Glutamatergic neuron (in vitro differentiated cells): Measurements from ENCODE around the gene RASEF. TPM values are rescaled to one million over a fixed set of nuclear protein-coding genes. Genes with fewer than 3 reads are reported as not detected.
"Not testable (repeated sequence)": the region's sequence is repeated elsewhere in the genome, so short reads cannot be mapped to it uniquely, and the experiment has no call there.

Source experiments
- DNase-seq: peaks from one replicate; pipeline ENCODE4 v3.0.0; 2022
- H3K27ac Mint-ChIP-seq: one replicate; pipeline ENCODE4 v1.8.0; 2020; ENCODE audit warnings: mild to moderate bottlenecking, mixed read lengths, inconsistent platforms; ENCODE audit not compliant: unreplicated experiment
- H3K27me3 Mint-ChIP-seq: one replicate; pipeline ENCODE4 v1.8.0; 2020; ENCODE audit warnings: mild to moderate bottlenecking, moderate library complexity, mixed read lengths, inconsistent platforms; ENCODE audit not compliant: unreplicated experiment
- H3K36me3 Mint-ChIP-seq: one replicate; pipeline ENCODE4 v1.8.0; 2020; ENCODE audit warnings: mild to moderate bottlenecking, mixed read lengths, inconsistent platforms; ENCODE audit not compliant: unreplicated experiment
- H3K4me1 Mint-ChIP-seq: one replicate; pipeline ENCODE4 v1.8.0; 2020; ENCODE audit warnings: mild to moderate bottlenecking, low read depth, mixed read lengths, inconsistent platforms; ENCODE audit not compliant: unreplicated experiment
- H3K4me3 Mint-ChIP-seq: one replicate; pipeline ENCODE4 v1.8.0; 2020; ENCODE audit warnings: mild to moderate bottlenecking, mixed read lengths, inconsistent platforms; ENCODE audit not compliant: unreplicated experiment
- H3K9me3 Mint-ChIP-seq: one replicate; pipeline ENCODE4 v1.8.0; 2020; ENCODE audit warnings: mild to moderate bottlenecking, moderate library complexity, mixed read lengths, inconsistent platforms; ENCODE audit not compliant: unreplicated experiment
- CTCF ChIP-seq: fragments of 200-600 bp; sonication (generic); IDR thresholded peaks from one replicate; pipeline ENCODE4 v1.5.0; 2021; ENCODE audit not compliant: partially characterized antibody, unreplicated experiment
- total RNA-seq: library from RNA; stranded (reverse); fragmentation: NEBNext Ultra II Directional; extraction: Animal tissue kit (Norgen Biotek cat#: 25700); gene quantifications from one replicate; pipeline ENCODE4 v1.2.1, GENCODE V29; 2021; ENCODE audit not compliant: unreplicated experiment

The RASEF gene
- total RNA-seq, 1 donor from 2014 or later: 0.25 TPM

DNA sequence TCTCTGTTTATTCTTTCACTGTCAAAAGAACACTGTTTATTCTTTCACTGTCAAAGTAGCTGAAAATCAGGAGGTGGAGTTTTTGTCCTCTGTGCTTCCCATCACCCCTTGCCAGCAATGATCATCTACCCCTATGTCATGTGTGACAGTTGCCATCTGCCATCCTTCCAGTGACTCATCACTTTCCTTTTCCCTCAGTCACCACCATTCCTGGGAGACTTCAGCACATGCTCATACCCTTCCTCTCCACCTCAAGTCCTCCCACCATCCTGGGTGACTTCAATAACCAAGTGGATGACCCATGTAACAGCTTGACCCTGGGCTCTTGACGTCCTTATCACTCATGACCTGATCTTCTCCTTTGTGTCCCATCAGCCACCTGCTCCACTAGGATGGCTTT, 43.3 kb upstream of the RASEF start:
- TF ChIP-seq CTCF: no peak
- Mint-ChIP-seq H3K4me3 (no peak overlapping the region), H3K4me1 (no peaks in the 10 kb centered on the region), H3K9me3 (no peaks in the 10 kb centered on the region), H3K36me3 (no peaks in the 10 kb centered on the region), H3K27ac (no peak overlapping the region), H3K27me3 (no peaks in the 10 kb centered on the region)
- no peak for DNase-seq

DNA sequence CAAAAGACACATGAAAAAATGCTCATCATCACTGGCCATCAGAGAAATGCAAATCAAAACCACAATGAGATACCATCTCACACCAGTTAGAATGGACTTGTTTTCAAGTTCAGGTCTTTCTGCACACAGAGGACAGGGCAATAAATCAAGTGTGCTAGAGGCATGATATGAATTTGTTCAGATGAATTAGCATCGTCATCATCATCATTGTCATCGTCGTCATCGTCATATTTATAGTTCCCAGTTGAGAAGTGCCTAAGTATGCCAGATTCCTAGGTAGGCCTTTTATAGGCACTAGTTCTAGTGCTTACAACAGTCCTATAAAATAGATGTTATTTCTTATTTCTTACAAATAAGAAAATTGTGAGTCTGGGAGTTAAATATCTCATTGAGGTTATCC, 34.7 kb upstream of the RASEF start:
- no peaks in the 10 kb centered on the region for H3K36me3 Mint-ChIP-seq
- TF ChIP-seq CTCF: no peak
- H3K4me3 Mint-ChIP-seq: no peak overlapping the region
- no peak for DNase-seq
- H3K27me3 Mint-ChIP-seq: no peaks in the 10 kb centered on the region
- no peaks in the 10 kb centered on the region for H3K4me1 Mint-ChIP-seq
- no peak overlapping the region for H3K27ac Mint-ChIP-seq
- H3K9me3 Mint-ChIP-seq: no peaks in the 10 kb centered on the region

DNA sequence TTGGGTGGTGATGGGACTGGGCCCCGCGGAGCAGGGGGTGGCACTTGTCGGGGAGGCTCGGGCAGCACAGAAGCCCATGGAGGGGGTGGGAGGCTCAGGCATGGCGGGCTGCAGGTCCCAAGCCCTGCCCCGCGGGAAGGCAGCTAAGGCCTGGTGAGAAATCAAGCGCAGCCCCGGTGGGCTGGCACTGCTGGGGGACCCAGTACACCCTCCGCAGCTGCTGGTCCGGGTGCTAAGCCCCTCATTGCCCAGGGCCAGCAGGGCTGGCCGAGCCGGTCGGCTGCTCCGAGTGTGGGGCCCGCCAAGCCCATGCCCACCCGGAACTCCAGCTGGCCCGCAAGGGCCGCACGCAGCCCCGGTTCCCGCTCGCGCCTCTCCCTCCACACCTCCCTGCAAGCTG, 30.4 kb upstream of the RASEF start:
- not testable (repeated sequence) for H3K27ac Mint-ChIP-seq, H3K4me3 Mint-ChIP-seq, H3K9me3 Mint-ChIP-seq, H3K4me1 Mint-ChIP-seq, DNase-seq, H3K36me3 Mint-ChIP-seq, H3K27me3 Mint-ChIP-seq

GRCh38 chr9:83081846-83082245, 18.9 kb upstream of the RASEF start:
- Mint-ChIP-seq H3K27ac (no peak overlapping the region), H3K4me3 (no peak overlapping the region), H3K9me3 (peaks cover under 1% of the 10 kb centered on the region), H3K27me3 (no peaks in the 10 kb centered on the region), H3K4me1 (peaks cover 8% of the 10 kb centered on the region), H3K36me3 (no peaks in the 10 kb centered on the region)
- TF ChIP-seq CTCF: no peak
- DNase-seq: no peak

DNA sequence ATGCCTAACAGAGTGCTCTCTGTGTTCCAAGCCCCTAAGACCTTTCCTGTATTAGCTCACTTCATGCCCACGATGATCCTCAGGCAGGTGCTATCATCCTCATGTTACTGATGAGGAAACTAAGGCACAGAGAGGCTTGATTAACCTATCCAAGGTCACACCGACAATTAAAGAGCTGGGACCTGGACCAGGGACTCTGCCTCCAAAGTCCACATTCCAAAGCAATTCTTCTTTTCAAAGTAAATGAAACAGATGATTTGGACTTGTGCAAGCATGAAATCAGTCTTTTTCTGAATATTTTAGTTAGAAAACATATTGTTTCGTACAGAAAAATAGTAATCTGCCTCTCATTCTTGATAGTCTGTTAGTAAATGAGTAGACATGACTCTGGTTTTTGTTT, 18.1 kb upstream of the RASEF start:
- Mint-ChIP-seq H3K36me3 (no peaks in the 10 kb centered on the region), H3K4me3 (no peak overlapping the region), H3K9me3 (no peaks in the 10 kb centered on the region), H3K4me1 (peaks cover 8% of the 10 kb centered on the region), H3K27ac (no peak overlapping the region), H3K27me3 (no peaks in the 10 kb centered on the region)
- DNase-seq: no peak
- no peak for TF ChIP-seq CTCF

- not testable (repeated sequence) for H3K27ac Mint-ChIP-seq, H3K4me1 Mint-ChIP-seq, H3K4me3 Mint-ChIP-seq, H3K36me3 Mint-ChIP-seq, DNase-seq, H3K27me3 Mint-ChIP-seq, H3K9me3 Mint-ChIP-seq
Measured at GRCh38 chr9:83075932-83076331, 13.0 kb upstream of the RASEF start.

DNA sequence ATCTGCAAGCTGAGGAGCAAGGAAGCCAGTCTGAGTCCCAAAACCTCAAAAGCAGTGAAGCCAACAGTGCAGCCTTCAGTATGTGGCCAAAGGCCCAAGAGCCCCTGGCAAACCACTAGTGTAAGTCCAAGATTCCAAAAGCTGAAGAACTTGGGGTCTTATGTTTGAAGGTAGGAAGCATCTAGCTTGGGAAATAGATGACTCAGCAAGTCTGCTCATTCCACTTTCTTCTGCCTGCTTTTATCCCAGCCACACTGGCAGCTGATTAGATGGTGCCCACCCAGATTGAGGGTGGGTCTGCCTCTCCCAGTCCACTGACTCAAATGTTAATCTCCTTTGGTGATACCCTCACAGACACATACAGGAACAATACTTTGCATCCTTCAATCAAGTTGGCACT, 9.6 kb upstream of the RASEF start:
- not testable (repeated sequence) for H3K9me3 Mint-ChIP-seq, H3K4me1 Mint-ChIP-seq, DNase-seq, H3K27me3 Mint-ChIP-seq, H3K36me3 Mint-ChIP-seq, H3K4me3 Mint-ChIP-seq, H3K27ac Mint-ChIP-seq
